Ovary (tissue), 3 donors: Measurements from ENCODE around the gene LYG2.

Source experiments
- POLR2A ChIP-seq: fragments of 450-650 bp; IDR thresholded peaks from one replicate; pipeline ENCODE4 v1.6.1; 2017; ENCODE audit warnings: antibody characterized with exemption, mild to moderate bottlenecking, moderate library complexity
- TF ChIP-seq, protein P1 (sequence below), 3 donors: fragments of 450-650 bp in 2 of 3; fragments of 200-600 bp in 1 of 3; IDR thresholded peaks; one replicate each; pipeline versions ENCODE4 v1.5.1 to v1.8.0; 2016 to 2022; ENCODE audit warnings: antibody characterized with exemption in 3 of 3, mild to moderate bottlenecking in 1 of 3
- donor health status: DM: no; HTN: no; CAD: no.

DNA sequence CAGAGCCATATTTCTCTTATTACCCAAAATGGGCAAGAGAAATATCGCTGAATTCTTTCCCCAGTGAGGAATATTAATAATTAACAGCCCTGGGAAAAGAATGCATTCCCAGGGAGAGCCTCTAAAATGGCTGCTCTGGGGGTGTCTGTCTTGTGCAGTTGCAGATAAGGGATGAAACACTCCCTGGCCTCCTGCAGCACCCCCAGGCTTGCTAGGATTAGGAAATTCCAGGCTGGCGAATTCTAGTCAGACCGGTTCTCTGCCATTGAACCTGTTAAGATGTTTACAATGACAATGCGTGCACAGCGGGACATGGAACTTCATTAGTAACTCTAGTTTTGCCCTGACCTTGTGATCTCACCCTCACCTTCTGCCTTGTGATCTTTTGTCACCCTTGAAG is 50.0 kb downstream of the LYG2 start:
- TF ChIP-seq, protein P1, sequence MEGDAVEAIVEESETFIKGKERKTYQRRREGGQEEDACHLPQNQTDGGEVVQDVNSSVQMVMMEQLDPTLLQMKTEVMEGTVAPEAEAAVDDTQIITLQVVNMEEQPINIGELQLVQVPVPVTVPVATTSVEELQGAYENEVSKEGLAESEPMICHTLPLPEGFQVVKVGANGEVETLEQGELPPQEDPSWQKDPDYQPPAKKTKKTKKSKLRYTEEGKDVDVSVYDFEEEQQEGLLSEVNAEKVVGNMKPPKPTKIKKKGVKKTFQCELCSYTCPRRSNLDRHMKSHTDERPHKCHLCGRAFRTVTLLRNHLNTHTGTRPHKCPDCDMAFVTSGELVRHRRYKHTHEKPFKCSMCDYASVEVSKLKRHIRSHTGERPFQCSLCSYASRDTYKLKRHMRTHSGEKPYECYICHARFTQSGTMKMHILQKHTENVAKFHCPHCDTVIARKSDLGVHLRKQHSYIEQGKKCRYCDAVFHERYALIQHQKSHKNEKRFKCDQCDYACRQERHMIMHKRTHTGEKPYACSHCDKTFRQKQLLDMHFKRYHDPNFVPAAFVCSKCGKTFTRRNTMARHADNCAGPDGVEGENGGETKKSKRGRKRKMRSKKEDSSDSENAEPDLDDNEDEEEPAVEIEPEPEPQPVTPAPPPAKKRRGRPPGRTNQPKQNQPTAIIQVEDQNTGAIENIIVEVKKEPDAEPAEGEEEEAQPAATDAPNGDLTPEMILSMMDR (IDR thresholded peaks at IDR 0.05), result no peak
- no peak for TF ChIP-seq POLR2A
